ENCODE data around the gene CLIC1.

DNA sequence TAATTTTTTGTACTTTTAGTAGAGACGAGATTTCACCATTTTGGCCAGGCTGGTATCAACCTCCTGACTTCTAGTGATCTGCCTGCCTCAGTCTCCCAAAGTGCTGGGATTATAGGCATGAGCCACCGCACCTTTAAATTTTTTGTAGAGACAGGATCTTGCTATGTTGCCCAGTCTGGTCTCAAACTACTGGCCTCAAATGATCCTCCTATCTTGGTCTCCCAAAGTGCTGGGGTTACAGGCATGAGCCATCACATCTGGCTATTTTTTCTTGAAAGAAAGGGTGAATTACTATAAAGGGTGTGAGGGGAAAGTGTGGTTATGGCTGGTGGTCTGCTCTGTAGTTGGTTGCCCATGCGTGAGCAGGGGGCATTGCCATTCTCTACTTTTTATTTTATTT, 28.1 kb downstream of the CLIC1 start:
- TF ChIP-seq, protein P1, sequence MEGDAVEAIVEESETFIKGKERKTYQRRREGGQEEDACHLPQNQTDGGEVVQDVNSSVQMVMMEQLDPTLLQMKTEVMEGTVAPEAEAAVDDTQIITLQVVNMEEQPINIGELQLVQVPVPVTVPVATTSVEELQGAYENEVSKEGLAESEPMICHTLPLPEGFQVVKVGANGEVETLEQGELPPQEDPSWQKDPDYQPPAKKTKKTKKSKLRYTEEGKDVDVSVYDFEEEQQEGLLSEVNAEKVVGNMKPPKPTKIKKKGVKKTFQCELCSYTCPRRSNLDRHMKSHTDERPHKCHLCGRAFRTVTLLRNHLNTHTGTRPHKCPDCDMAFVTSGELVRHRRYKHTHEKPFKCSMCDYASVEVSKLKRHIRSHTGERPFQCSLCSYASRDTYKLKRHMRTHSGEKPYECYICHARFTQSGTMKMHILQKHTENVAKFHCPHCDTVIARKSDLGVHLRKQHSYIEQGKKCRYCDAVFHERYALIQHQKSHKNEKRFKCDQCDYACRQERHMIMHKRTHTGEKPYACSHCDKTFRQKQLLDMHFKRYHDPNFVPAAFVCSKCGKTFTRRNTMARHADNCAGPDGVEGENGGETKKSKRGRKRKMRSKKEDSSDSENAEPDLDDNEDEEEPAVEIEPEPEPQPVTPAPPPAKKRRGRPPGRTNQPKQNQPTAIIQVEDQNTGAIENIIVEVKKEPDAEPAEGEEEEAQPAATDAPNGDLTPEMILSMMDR (IDR thresholded peaks at IDR 0.05): no peak
- no peak for TF ChIP-seq POLR2A (IDR thresholded peaks at IDR 0.05)
